BLaER1 (cell line): ENCODE measurements around the gene COL9A3.

ENCODE experiments used
- H3K27ac ChIP-seq: shearing (Covaris generic); formaldehyde crosslinking; 2 replicates; pipeline ENCODE4 v1.8.1; 2022
- H3K27me3 ChIP-seq: shearing (Covaris generic); formaldehyde crosslinking; 2 replicates; pipeline ENCODE4 v1.8.1; 2022
- H3K36me3 ChIP-seq: shearing (Covaris generic); formaldehyde crosslinking; 2 replicates; pipeline ENCODE4 v1.8.1; 2022
- H3K4me1 ChIP-seq: shearing (Covaris generic); formaldehyde crosslinking; 2 replicates; pipeline ENCODE4 v1.8.1; 2022
- H3K4me2 ChIP-seq: shearing (Covaris generic); formaldehyde crosslinking; 2 replicates; pipeline ENCODE4 v1.8.1; 2022
- H3K4me3 ChIP-seq: shearing (Covaris generic); formaldehyde crosslinking; 2 replicates; pipeline ENCODE4 v1.8.1; 2022
- H3K9ac ChIP-seq: shearing (Covaris generic); formaldehyde crosslinking; 2 replicates; pipeline ENCODE4 v1.8.1; 2022
- H3K9me3 ChIP-seq: shearing (Covaris generic); formaldehyde crosslinking; 2 replicates; pipeline ENCODE4 v1.8.1; 2022
- H4K20me1 ChIP-seq: shearing (Covaris generic); formaldehyde crosslinking; 2 replicates; pipeline ENCODE4 v1.8.1; 2022
- Cebpa-rat ChIP-seq: shearing (Covaris generic); IDR thresholded peaks from 2 replicates; pipeline ENCODE4 v1.8.1; 2022

Gene COL9A3

GRCh38 chr20:62822239-62822787 is 5.5 kb downstream of the COL9A3 start:
- Histone ChIP-seq H3K4me3 (no peak overlapping the region), H4K20me1 (peaks cover 73% of the 10 kb centered on the region), H3K36me3 (peaks cover 6% of the 10 kb centered on the region; the same call in 1 of the 2 replicates), H3K4me1 (peaks cover 98% of the 10 kb centered on the region), H3K9me3 (no peaks in the 10 kb centered on the region), H3K27me3 (peaks cover 33% of the 10 kb centered on the region), H3K9ac (no peak overlapping the region), H3K4me2 (peak overlapping the region; percentile 97), H3K27ac (no peak overlapping the region)
- no peak for TF ChIP-seq Cebpa-rat

GRCh38 chr20:62822788-62823651 is 6.2 kb downstream of the COL9A3 start:
- Histone ChIP-seq H3K4me3 (no peak overlapping the region), H3K4me1 (peaks cover 98% of the 10 kb centered on the region), H3K27ac (peak overlapping the region; percentile 38; the same call in 1 of the 2 replicates), H3K9ac (peak overlapping the region; percentile 29; the same call in 1 of the 2 replicates), H3K36me3 (peaks cover 13% of the 10 kb centered on the region; the same call in 1 of the 2 replicates), H3K27me3 (peaks cover 26% of the 10 kb centered on the region), H4K20me1 (peaks cover 66% of the 10 kb centered on the region), H3K9me3 (no peaks in the 10 kb centered on the region), H3K4me2 (peak overlapping the region; percentile 97)
- TF ChIP-seq Cebpa-rat: no peak

DNA sequence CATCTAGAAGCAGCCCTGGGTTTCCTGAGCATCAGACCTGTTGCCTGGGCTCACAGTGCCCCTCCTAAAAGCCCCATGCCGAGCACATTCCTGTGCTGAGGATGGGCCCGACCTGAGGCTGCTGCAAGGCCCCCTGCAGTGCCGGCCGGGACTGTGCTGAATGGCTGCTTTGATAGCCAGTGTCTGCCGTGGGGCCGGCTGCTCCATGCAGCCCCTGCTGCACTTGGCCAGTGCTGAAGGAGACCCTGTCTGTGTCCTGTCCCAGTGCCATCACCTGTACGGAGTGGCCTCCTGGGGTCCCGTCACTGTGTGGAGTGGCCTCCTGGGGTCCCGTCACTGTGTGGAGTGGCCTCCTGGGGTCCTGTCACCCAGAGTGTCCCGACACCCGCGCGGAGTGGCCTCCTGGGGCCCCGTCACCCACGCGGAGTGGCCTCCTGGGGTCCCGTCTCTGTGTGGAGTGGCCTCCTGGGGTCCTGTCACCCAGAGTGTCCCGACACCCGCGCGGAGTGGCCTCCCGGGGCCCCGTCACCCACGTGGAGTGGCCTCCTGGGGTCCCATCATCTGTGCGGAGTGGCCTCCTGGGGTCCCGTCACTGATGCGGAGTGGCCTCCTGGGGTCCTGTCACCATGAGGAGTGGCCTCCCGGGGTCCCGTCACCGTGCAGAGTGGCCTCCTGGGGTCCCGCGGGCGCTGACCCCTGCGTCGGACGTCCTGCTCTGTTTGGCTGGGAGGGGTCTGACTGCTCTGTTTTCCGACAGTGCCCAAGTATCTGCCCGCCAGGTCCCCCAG is 7.0 kb downstream of the COL9A3 start:
- Histone ChIP-seq H3K4me2 (peak overlapping the region; percentile 97), H3K9me3 (no peaks in the 10 kb centered on the region), H3K36me3 (peaks cover 20% of the 10 kb centered on the region; the same call in 1 of the 2 replicates), H3K27me3 (peaks cover 17% of the 10 kb centered on the region), H3K27ac (peak overlapping the region; percentile 63), H3K9ac (peak overlapping the region; percentile 68), H3K4me3 (peak overlapping the region; percentile 51), H3K4me1 (peaks cover 98% of the 10 kb centered on the region), H4K20me1 (peaks cover 57% of the 10 kb centered on the region)
- no peak for TF ChIP-seq Cebpa-rat

- H3K9ac ChIP-seq: peak overlapping the region; percentile 68
- peaks cover 24% of the 10 kb centered on the region; the same call in 1 of the 2 replicates for H3K36me3 ChIP-seq
- peak overlapping the region; percentile 51 for H3K4me3 ChIP-seq
- H3K27ac ChIP-seq: peak overlapping the region; percentile 63
- peaks cover 98% of the 10 kb centered on the region for H3K4me1 ChIP-seq
- H3K9me3 ChIP-seq: no peaks in the 10 kb centered on the region
- peaks cover 50% of the 10 kb centered on the region for H4K20me1 ChIP-seq
- peaks cover 9% of the 10 kb centered on the region for H3K27me3 ChIP-seq
- TF ChIP-seq Cebpa-rat: no peak
- peak overlapping the region; percentile 97 for H3K4me2 ChIP-seq
Measured at GRCh38 chr20:62824476-62825332, 7.9 kb downstream of the COL9A3 start.

DNA sequence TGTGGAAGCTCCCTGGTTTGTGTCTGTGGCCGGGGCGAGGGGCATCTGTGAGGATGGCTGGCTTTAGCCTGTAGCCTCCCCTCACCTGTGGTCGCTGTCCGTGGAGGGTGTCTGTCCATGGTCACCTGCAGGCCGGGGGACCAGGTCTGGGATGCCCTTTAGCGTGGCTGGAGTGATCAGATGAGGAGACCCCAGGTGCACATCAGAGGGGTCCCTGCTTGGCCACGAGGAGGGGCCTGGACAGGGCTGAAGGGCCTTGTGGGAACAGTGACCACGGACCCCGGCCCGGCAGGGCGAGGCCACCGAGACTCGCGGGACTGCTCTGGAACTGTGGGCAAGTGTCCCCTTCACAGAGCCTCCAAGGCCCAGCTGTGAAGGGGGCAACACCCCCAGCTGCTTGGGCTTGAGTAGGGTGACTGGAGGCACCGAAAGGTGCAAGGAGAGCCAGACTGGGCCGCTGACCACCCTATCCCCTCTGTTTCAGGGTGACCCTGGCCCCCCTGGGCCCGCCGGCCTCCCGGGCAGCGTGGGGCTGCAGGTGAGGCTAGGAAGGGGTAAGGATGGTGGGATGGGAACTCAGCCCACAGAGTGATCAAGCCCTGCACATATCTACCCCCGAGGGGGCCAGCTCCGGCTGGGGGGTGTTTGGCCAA is 8.6 kb downstream of the COL9A3 start:
- Histone ChIP-seq H3K4me3 (peak overlapping the region; percentile 28; the same call in 1 of the 2 replicates), H3K9me3 (no peaks in the 10 kb centered on the region), H3K4me1 (peaks cover 98% of the 10 kb centered on the region), H3K36me3 (peaks cover 24% of the 10 kb centered on the region; the same call in 1 of the 2 replicates), H3K4me2 (peak overlapping the region; percentile 85), H3K27me3 (0 out of 2 replicates have a peak, but pooled peaks cover 2% of the 10 kb centered on the region), H4K20me1 (peaks cover 43% of the 10 kb centered on the region), H3K27ac (peak overlapping the region; percentile 64), H3K9ac (peak overlapping the region; percentile 45; the same call in 1 of the 2 replicates)
- no peak for TF ChIP-seq Cebpa-rat

DNA sequence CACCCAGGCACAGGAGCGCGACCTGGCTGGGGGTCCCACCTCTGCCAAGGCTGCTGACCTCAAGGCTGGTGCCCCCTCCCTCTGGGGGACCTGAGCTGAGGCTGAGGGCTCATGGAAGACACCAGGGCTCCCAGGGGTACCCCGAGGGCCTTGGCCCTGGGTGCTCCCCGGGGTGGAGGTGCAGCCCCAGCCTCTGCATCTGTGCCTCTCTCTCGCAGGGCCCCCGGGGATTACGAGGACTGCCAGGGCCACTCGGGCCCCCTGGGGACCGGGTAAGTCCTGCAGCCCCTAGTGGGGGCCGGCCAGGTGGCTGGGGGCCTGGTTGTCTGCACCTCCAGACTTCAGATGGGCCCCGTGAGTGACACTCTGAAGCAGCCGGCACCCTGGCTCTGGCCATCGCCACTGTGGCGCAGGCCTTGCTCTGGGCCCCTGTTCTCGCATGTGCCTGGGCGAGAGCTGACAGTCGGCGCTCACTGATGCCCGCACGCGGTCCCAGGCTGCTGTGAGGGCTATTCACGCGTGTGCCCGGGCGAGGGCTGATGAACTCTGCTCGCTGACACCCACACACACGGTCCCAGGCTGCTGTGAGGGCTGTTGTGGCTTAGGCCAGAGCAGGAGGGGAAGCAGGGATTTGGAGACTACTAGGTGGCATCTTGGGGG is 9.3 kb downstream of the COL9A3 start:
- H3K9ac ChIP-seq: peak overlapping the region; percentile 45; the same call in 1 of the 2 replicates
- peaks cover 24% of the 10 kb centered on the region; the same call in 1 of the 2 replicates for H3K36me3 ChIP-seq
- H3K9me3 ChIP-seq: no peaks in the 10 kb centered on the region
- no peaks in the 10 kb centered on the region for H3K27me3 ChIP-seq
- H3K4me1 ChIP-seq: peaks cover 96% of the 10 kb centered on the region
- peak overlapping the region; percentile 64 for H3K27ac ChIP-seq
- no peak for TF ChIP-seq Cebpa-rat
- peaks cover 36% of the 10 kb centered on the region for H4K20me1 ChIP-seq
- H3K4me3 ChIP-seq: peak overlapping the region; percentile 28; the same call in 1 of the 2 replicates
- peak overlapping the region; percentile 85 for H3K4me2 ChIP-seq

DNA sequence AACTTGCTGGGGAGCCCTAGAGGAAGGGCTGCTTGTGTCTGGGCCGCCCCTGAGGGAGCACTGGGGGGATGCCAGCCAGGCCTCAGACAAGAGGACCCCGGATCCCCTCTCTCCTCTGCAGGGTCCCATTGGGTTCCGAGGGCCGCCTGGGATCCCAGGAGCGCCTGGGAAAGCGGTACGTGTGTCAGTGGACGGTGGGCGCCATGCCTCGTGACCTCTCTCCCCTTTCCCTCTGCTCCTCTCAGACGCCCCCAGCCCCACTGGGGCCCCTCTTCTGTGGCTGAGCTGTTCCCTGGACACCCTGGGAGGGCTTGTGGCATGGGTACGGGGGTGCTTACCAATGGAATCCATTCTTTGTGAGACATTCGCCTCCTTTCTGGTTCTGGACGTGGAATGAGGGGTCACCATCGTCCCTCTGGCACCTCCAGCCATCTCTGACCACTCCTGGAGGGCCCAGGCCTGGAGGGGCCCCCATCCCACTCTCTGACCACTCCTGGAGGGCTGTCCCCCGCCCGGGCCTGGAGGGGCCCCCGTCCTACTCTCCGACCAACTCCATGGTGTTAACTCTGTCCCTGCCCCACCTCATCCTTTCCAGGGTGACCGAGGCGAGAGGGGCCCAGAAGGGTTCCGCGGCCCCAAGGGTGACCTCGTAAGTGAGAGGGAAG is 9.9 kb downstream of the COL9A3 start:
- peaks cover 24% of the 10 kb centered on the region; the same call in 1 of the 2 replicates for H3K36me3 ChIP-seq
- no peak overlapping the region for H3K4me3 ChIP-seq
- peaks cover 30% of the 10 kb centered on the region for H4K20me1 ChIP-seq
- TF ChIP-seq Cebpa-rat: no peak
- H3K27ac ChIP-seq: peak overlapping the region; percentile 64
- H3K9me3 ChIP-seq: no peaks in the 10 kb centered on the region
- no peaks in the 10 kb centered on the region for H3K27me3 ChIP-seq
- H3K9ac ChIP-seq: 0 out of 2 replicates have a peak overlapping the region, but pooled peaks have one; percentile 45
- H3K4me1 ChIP-seq: peaks cover 96% of the 10 kb centered on the region
- peak overlapping the region; percentile 85 for H3K4me2 ChIP-seq
